ENCODE measurements around the gene UBE4B.

DNA sequence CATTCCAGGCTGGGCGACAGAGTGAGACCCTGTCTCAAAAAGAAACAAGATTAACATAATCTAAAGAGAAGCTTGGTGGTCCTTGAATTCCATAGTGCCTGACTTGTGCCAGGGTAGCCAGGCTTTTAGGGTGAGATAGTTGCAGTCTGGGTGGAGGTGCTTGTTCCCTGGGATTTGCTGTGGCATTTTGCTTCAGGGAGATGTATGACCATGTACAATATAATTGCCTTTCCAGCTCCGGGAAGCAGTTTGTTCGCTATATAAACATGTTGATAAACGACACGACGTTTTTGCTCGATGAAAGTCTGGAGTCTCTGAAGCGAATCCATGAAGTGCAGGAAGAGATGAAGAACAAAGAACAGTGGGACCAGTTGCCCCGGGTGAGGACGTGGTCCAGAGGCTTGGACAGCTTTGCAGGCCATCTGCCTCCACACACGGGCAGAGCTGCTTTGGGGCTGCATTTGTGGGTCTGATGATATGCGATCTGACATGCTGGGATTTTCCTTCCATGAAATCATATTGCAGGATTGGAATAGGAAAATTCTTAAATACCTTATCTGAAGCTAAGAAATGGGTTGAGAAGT lies 128.2 kb downstream of the UBE4B start:
- TF ChIP-seq RNF2 (IDR thresholded peaks at IDR 0.05; ENCODE audit: borderline replicate concordance, low read depth) (no peak), CEBPB (IDR thresholded peaks at IDR 0.05) (no peak), ZNF302 (CRISPR knock-in tag; IDR thresholded peaks at IDR 0.05) (no peak), POLR2AphosphoS2 (conservative IDR thresholded peaks at IDR 0.05; ENCODE audit: low read length) (no peak), EP300 (IDR thresholded peaks at IDR 0.05) (no peak), RAD21 (conservative IDR thresholded peaks at IDR 0.05 in 1 of 2, IDR thresholded peaks at IDR 0.05 in 1 of 2) (no peak), CHD2 (IDR thresholded peaks at IDR 0.05; ENCODE audit: low read length, partially characterized antibody) (no peak)
- TF ChIP-seq, protein P1, sequence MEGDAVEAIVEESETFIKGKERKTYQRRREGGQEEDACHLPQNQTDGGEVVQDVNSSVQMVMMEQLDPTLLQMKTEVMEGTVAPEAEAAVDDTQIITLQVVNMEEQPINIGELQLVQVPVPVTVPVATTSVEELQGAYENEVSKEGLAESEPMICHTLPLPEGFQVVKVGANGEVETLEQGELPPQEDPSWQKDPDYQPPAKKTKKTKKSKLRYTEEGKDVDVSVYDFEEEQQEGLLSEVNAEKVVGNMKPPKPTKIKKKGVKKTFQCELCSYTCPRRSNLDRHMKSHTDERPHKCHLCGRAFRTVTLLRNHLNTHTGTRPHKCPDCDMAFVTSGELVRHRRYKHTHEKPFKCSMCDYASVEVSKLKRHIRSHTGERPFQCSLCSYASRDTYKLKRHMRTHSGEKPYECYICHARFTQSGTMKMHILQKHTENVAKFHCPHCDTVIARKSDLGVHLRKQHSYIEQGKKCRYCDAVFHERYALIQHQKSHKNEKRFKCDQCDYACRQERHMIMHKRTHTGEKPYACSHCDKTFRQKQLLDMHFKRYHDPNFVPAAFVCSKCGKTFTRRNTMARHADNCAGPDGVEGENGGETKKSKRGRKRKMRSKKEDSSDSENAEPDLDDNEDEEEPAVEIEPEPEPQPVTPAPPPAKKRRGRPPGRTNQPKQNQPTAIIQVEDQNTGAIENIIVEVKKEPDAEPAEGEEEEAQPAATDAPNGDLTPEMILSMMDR (IDR thresholded peaks at IDR 0.05): no peak
